Stimulated activated CD8-positive, alpha-beta memory T cell treated with anti-CD3 and anti-CD28 coated beads, Interleukin-12 subunit alpha, Interleukin-12 subunit beta, amount 100 ng/mL, for 4 hours (primary cell): ENCODE results near the gene SNX8.
A peak's percentile ranks its signal among the peaks of the same experiment; 100 is the strongest.

Experiments used
- DNase-seq: peaks from one replicate; pipeline ENCODE4 v3.0.0-alpha.2; 2020; ENCODE audit warnings: low read depth

SNX8 gene

GRCh38 chr7:2243458-2243857, 70.8 kb downstream of the SNX8 start:
- no peak for DNase-seq

- DNase-seq = no peak
These were observed 71.5 kb downstream of the SNX8 start for GRCh38 chr7:2242541-2243429.

GRCh38 chr7:2241580-2242540, 72.4 kb downstream of the SNX8 start, which contains the start of the genes MRM2 and NUDT1:
TSS of gene MRM2 (minus strand) at chr7:2242205. CDS start at chr7:2242169, 36 bp downstream.
TSS of gene NUDT1 (plus strand) at chr7:2242226. CDS start at chr7:2244575, 2,349 bp downstream.
- DNase-seq = peak; percentile 60

- DNase-seq = no peak
These were observed 75.0 kb downstream of the SNX8 start for GRCh38 chr7:2239242-2239641.

- DNase-seq = no peak
These were observed 77.1 kb downstream of the SNX8 start for GRCh38 chr7:2237109-2237602.

- no peak for DNase-seq
These were observed 80.3 kb downstream of the SNX8 start for GRCh38 chr7:2233926-2234325.

GRCh38 chr7:2232766-2233520, 81.3 kb downstream of the SNX8 start, which contains the start of gene MAD1L1:
TSS of gene MAD1L1 (minus strand) at chr7:2232945. CDS start at chr7:2230133, 2,812 bp downstream.
- peak; percentile 76 for DNase-seq

- DNase-seq = no peak
These were observed 82.1 kb downstream of the SNX8 start for GRCh38 chr7:2231992-2232765.

GRCh38 chr7:2230882-2231281, 83.4 kb downstream of the SNX8 start:
- DNase-seq = no peak

- no peak for DNase-seq
These were observed 84.0 kb downstream of the SNX8 start for GRCh38 chr7:2230226-2230625.

- no peak for DNase-seq
These were observed 84.8 kb downstream of the SNX8 start for GRCh38 chr7:2229467-2229866.

- no peak for DNase-seq
These were observed 85.3 kb downstream of the SNX8 start for GRCh38 chr7:2228921-2229320.

GRCh38 chr7:2227699-2228098, 86.5 kb downstream of the SNX8 start:
- no peak for DNase-seq

GRCh38 chr7:2225830-2226229, 88.4 kb downstream of the SNX8 start:
- DNase-seq = no peak

GRCh38 chr7:2225336-2225735, 88.9 kb downstream of the SNX8 start:
- DNase-seq = no peak

- DNase-seq = no peak
These were observed 89.3 kb downstream of the SNX8 start for GRCh38 chr7:2224934-2225333.

GRCh38 chr7:2224491-2224928, 89.7 kb downstream of the SNX8 start:
- no peak for DNase-seq

- no peak for DNase-seq
These were observed 90.9 kb downstream of the SNX8 start for GRCh38 chr7:2223321-2223720.

- DNase-seq = no peak
These were observed 91.7 kb downstream of the SNX8 start for GRCh38 chr7:2222516-2222915.

GRCh38 chr7:2220954-2221353, 93.3 kb downstream of the SNX8 start:
- DNase-seq = no peak

- no peak for DNase-seq
These were observed 93.7 kb downstream of the SNX8 start for GRCh38 chr7:2220506-2220905.
